ENCODE measurements around the gene SMPDL3B. TPM values are rescaled to one million over a fixed set of nuclear protein-coding genes. Genes with fewer than 3 reads are reported as not detected.

Gene SMPDL3B
- total RNA-seq, 1 experiment from 2014 or later: 51.3 TPM

DNA sequence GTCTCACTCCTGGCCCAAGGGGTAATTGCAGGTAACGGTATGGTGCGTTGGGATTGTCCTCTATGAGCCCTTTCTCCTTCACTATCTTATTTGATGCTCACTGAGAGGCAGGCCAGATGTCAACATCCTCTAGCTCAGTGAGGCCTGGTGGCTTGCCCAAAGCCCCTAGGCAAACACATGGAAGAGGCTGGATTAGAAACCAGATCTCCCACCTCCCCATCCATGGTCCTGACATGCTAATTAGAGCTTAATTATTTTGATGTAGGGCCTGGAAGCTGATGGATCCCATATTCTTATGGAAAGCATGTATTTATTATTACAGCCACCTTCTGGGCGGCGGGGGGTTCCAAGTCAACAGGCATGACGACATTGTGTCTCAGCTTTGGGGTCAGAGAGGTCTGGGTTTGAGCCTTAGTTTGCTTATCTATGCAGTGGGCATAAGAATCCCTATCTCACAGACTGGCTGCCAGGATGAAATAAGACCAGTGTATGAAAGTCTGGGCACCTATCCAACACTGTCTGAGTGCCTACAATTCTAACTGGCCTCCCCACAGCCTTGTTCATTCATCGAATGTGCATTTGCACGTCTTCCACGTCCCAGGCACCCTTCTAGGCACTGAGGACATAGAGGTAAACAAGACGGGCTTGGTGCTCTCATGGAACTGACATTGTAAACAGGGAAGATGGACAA, 6.2 kb downstream of the SMPDL3B start:
- Histone ChIP-seq H4K91ac (ENCODE audit: insufficient read length, low read depth, low read length) (no peak overlapping the region), H2BK5ac (ENCODE audit: insufficient read length, low read length) (no peak overlapping the region), H3K23me2 (ENCODE audit: insufficient read length, low read depth, low read length, poor library complexity, severe bottlenecking) (peaks cover 3% of the 10 kb centered on the region), H3K79me1 (ENCODE audit: insufficient read depth, low read depth, low read length, poor library complexity, severe bottlenecking) (peaks cover 4% of the 10 kb centered on the region), H4K20me1 (ENCODE audit: control insufficient read depth, insufficient read depth, insufficient read length) (no peaks in the 10 kb centered on the region), H3K4ac (ENCODE audit: low read depth, low read length) (no peak overlapping the region), H3K23ac (ENCODE audit: insufficient read length, low read depth, low read length) (no peak overlapping the region), H3K4me2 (ENCODE audit: insufficient read depth, insufficient read length, low read length) (no peak overlapping the region), H3K56ac (ENCODE audit: insufficient read length, low read depth, low read length) (no peak overlapping the region), H3K9ac (ENCODE audit: extremely low read depth, insufficient read length, low read length) (no peak overlapping the region), H3K27me3 (ENCODE audit: insufficient read depth, low read length) (no peaks in the 10 kb centered on the region), H2BK120ac (ENCODE audit: low read depth, low read length, poor library complexity, severe bottlenecking) (no peak overlapping the region), H3K4me1 (ENCODE audit: insufficient read depth, low read length) (peaks cover 2% of the 10 kb centered on the region; the same call in 1 of the 2 replicates), H2AFZ (ENCODE audit: low read length) (no peak overlapping the region), H3K27ac (ENCODE audit: insufficient read length, low read depth, low read length) (no peak overlapping the region), H2AK5ac (ENCODE audit: insufficient read length, low read length) (no peak overlapping the region), H2BK15ac (ENCODE audit: low read depth, low read length) (no peak overlapping the region; the same call in 1 of the 2 replicates), H2BK20ac (ENCODE audit: low read depth, low read length, poor library complexity, severe bottlenecking) (no peak overlapping the region), H2BK12ac (ENCODE audit: insufficient read length, low read depth, low read length) (no peak overlapping the region), H3K14ac (ENCODE audit: insufficient read depth, low read length) (no peak overlapping the region), H3T11ph (ENCODE audit: low read length) (no peak overlapping the region), H3K18ac (ENCODE audit: insufficient read length, low read depth, low read length) (no peak overlapping the region), H4K5ac (ENCODE audit: insufficient read length, low read depth, low read length) (no peak overlapping the region), H4K8ac (replicated peaks; ENCODE audit: insufficient read length, low read depth, low read length) (no peak overlapping the region), H3K79me2 (ENCODE audit: insufficient read depth, low read length) (no peaks in the 10 kb centered on the region), H3K9me3 (ENCODE audit: control insufficient read depth, low read depth, low read length) (no peaks in the 10 kb centered on the region)
- Mint-ChIP-seq H3K27ac (peak overlapping the region in 1 of 3 experiments; percentile 7; a peak in 1 of 7 replicates), H3K4me3 (no peak overlapping the region), H3K36me3 (ENCODE audit: insufficient read depth in 1 of 3, low read depth in 3 of 3) (peaks cover 4 to 41% (median 40%) of the 10 kb centered on the region in 3 experiments; a peak in 6 of 7 replicates), H3K27me3 (ENCODE audit: low read depth) (no peaks in the 10 kb centered on the region), H3K4me1 (peaks cover 35 to 39% of the 10 kb centered on the region in 2 experiments), H3K9me3 (no peaks in the 10 kb centered on the region)
- TF ChIP-seq, protein P1, sequence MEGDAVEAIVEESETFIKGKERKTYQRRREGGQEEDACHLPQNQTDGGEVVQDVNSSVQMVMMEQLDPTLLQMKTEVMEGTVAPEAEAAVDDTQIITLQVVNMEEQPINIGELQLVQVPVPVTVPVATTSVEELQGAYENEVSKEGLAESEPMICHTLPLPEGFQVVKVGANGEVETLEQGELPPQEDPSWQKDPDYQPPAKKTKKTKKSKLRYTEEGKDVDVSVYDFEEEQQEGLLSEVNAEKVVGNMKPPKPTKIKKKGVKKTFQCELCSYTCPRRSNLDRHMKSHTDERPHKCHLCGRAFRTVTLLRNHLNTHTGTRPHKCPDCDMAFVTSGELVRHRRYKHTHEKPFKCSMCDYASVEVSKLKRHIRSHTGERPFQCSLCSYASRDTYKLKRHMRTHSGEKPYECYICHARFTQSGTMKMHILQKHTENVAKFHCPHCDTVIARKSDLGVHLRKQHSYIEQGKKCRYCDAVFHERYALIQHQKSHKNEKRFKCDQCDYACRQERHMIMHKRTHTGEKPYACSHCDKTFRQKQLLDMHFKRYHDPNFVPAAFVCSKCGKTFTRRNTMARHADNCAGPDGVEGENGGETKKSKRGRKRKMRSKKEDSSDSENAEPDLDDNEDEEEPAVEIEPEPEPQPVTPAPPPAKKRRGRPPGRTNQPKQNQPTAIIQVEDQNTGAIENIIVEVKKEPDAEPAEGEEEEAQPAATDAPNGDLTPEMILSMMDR (conservative IDR thresholded peaks at IDR 0.05): no peak
- no peak for DNase-seq
- WGBS (ENCODE audit: extremely low coverage, insufficient read length, low lambda C conversion rate): no CpG with 5 or more reads among the region's 9 CpGs
